Psoas muscle (tissue), 8 donors: ENCODE measurements around the gene MGAT5B. TPM values are rescaled to one million over a fixed set of nuclear protein-coding genes. Genes with fewer than 3 reads are reported as not detected.

Experiments used
- ATAC-seq, 4 donors: fragments of 200-7000 bp; cut with Tn5 transposase; one replicate each; pipeline ENCODE4 v1.9.1; 2020; ENCODE audit warnings: moderate library complexity in 3 of 4, mild to moderate bottlenecking in 2 of 4
- DNase-seq, 2 donors: peaks; one replicate each; pipeline ENCODE4 v3.0.0-alpha.2; 2020
- H3K27ac ChIP-seq: fragments of 200-600 bp; one replicate; pipeline ENCODE4 v1.8.0; 2022
- H3K27me3 ChIP-seq, 3 donors: fragments of 200-600 bp in 1 of 3; one replicate each; pipeline versions ENCODE4 v1.6.1 to v1.8.0; 2013 to 2022; ENCODE audit warnings: low read length in 2 of 3, mild to moderate bottlenecking in 2 of 3, moderate library complexity in 1 of 3; ENCODE audit not compliant: insufficient read depth in 3 of 3
- H3K36me3 ChIP-seq, 2 donors: fragments of 200-600 bp in 1 of 2; one replicate each; pipeline versions ENCODE4 v1.6.1 to v1.8.0; 2013 to 2022; ENCODE audit warnings: low read depth in 1 of 2, mild to moderate bottlenecking in 1 of 2, moderate library complexity in 1 of 2; ENCODE audit not compliant: insufficient read depth in 1 of 2
- H3K4me1 ChIP-seq: fragments of 200-600 bp; one replicate; pipeline ENCODE4 v1.8.0; 2022
- H3K4me3 ChIP-seq: fragments of 200-600 bp; one replicate; pipeline ENCODE4 v1.8.0; 2022; ENCODE audit warnings: mild to moderate bottlenecking
- H3K9me3 ChIP-seq: fragments of 200-600 bp; one replicate; pipeline ENCODE4 v1.8.0; 2022
- WGBS, 3 donors: extraction: QIAGEN DNeasy Blood & Tissue Kit; methylation state at CpG; one replicate each; pipeline versions ENCODE4 v1.1.6 to v1.1.7; 2013; 5-methylcytosine and 5-hydroxymethylcytosine counted together
- intact Hi-C, 2 donors: fragments of 100-400 bp; cut with DNase I; formaldehyde crosslinking; loops; one replicate each; pipeline versions ENCODE4 v1.11.0 to v1.14.2; 2022
- polyA plus RNA-seq, 3 donors: library from polyadenylated mRNA; stranded (reverse); fragments of 200-250 nt; gene quantifications; one replicate each; pipeline ENCODE4 v1.2.3, GENCODE V29; 2013
- total RNA-seq, 4 donors: library from RNA; stranded (reverse); fragmentation: NEBNext Ultra II Directional in 2 of 4; extraction: Animal tissue kit (Norgen Biotek cat#: 25700) in 2 of 4; gene quantifications; one replicate each; pipeline versions ENCODE4 v1.2.1 to v1.2.4, GENCODE V29; 2021 to 2023
- TF ChIP-seq, protein P1 (sequence below): fragments of 200-600 bp; IDR thresholded peaks from one replicate; pipeline ENCODE4 v1.8.0; 2022; ENCODE audit warnings: antibody characterized with exemption
- donor health status: healthy with polysubstance abuse.
- donor health status: DM: no; HTN: no; CAD: no; lungs with moderate emphysema.
- donor health status: Bipolar disorder and iron deficiency.
- donor health status: healthy.
- donor health status: DM: yes; HTN: yes; CAD: no.
- donor health status: DM: no; HTN: no; CAD: no.
- donor health status: DM: no; HTN: no; CAD: no.
- donor health status: DM: yes; HTN: yes; CAD: no.

The MGAT5B gene
- total and polyA plus RNA-seq, 7 donors: 0.03 to 0.34 (median 0.05) TPM; not detected in 3

- H3K4me1 ChIP-seq: no peaks in the 10 kb centered on the region
- H3K27me3 ChIP-seq: peaks cover 0 to 7% (median 0%) of the 10 kb centered on the region in 3 donors
- H3K27ac ChIP-seq: no peak overlapping the region
- TF ChIP-seq, protein P1, sequence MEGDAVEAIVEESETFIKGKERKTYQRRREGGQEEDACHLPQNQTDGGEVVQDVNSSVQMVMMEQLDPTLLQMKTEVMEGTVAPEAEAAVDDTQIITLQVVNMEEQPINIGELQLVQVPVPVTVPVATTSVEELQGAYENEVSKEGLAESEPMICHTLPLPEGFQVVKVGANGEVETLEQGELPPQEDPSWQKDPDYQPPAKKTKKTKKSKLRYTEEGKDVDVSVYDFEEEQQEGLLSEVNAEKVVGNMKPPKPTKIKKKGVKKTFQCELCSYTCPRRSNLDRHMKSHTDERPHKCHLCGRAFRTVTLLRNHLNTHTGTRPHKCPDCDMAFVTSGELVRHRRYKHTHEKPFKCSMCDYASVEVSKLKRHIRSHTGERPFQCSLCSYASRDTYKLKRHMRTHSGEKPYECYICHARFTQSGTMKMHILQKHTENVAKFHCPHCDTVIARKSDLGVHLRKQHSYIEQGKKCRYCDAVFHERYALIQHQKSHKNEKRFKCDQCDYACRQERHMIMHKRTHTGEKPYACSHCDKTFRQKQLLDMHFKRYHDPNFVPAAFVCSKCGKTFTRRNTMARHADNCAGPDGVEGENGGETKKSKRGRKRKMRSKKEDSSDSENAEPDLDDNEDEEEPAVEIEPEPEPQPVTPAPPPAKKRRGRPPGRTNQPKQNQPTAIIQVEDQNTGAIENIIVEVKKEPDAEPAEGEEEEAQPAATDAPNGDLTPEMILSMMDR: no peak
- H3K36me3 ChIP-seq: no peaks in the 10 kb centered on the region
- 67 to 74% (median 73%) methylated on average over 18 of the region's 18 CpGs for WGBS, 3 donors
- H3K9me3 ChIP-seq: no peaks in the 10 kb centered on the region
- DNase-seq (peak in 1 of 2 donors; percentile 31), ATAC-seq (no peak)
- intact Hi-C loops: no loop called here
- no peak overlapping the region for H3K4me3 ChIP-seq
Observed at GRCh38 chr17:76949913-76950695, 81.9 kb downstream of the MGAT5B start.

- Histone ChIP-seq H3K9me3 (no peaks in the 10 kb centered on the region), H3K4me3 (no peak overlapping the region), H3K4me1 (no peaks in the 10 kb centered on the region), H3K27ac (no peak overlapping the region), H3K27me3 (peaks cover 0 to 7% (median 0%) of the 10 kb centered on the region in 3 donors), H3K36me3 (no peaks in the 10 kb centered on the region)
- DNase-seq (no peak), ATAC-seq (peak in 2 of 4 donors; percentile 74 to 77)
- WGBS, 3 donors: 54 to 68% (median 57%) methylated on average over 6 to 8 of the region's 8 CpGs
- TF ChIP-seq, protein P1: no peak
- intact Hi-C loops: no loop called here
Observed at GRCh38 chr17:76951375-76951905, 83.2 kb downstream of the MGAT5B start.

- no peak for DNase-seq
- 56 to 72% (median 60%) methylated on average over 5 of the region's 5 CpGs for WGBS, 3 donors
Observed at GRCh38 chr17:76952402-76952801, 84.2 kb downstream of the MGAT5B start.

DNA sequence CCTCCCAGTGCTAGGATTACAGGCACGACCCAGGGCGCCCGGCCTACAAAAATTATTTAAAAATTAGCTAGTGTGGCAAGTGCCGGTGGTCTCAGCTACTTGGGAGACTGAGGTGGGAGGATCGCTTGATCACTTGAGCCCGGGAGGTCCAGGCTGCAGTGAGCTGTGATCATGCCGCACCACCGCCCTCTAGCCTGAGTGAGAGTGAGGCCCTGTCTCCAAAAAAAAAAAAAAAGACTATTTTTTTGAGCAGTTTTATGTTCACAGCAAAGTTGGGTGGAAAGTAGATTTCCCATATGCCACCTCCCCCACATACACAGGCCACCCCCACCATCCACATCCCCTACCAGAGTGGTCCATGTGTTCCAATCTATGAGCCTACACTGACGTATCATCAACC is 84.9 kb downstream of the MGAT5B start:
- 87 to 94% (median 89%) methylated on average over 9 of the region's 9 CpGs for WGBS, 3 donors
- Histone ChIP-seq H3K4me1 (peaks cover 4% of the 10 kb centered on the region), H3K36me3 (no peaks in the 10 kb centered on the region), H3K9me3 (no peaks in the 10 kb centered on the region), H3K27me3 (peaks cover 0 to 14% (median 0%) of the 10 kb centered on the region in 3 donors), H3K27ac (no peak overlapping the region), H3K4me3 (no peak overlapping the region)
- DNase-seq (no peak), ATAC-seq (no peak)
- intact Hi-C loops: no loop called here
- TF ChIP-seq, protein P1: no peak

More at GRCh38 chr17:76952402-76952801, 84.2 kb downstream of the MGAT5B start:
- ATAC-seq: no peak
- TF ChIP-seq, protein P1: no peak
- no peaks in the 10 kb centered on the region for H3K4me1 ChIP-seq
- no peak overlapping the region for H3K27ac ChIP-seq
- no peak overlapping the region for H3K4me3 ChIP-seq
- peaks cover 0 to 14% (median 0%) of the 10 kb centered on the region in 3 donors for H3K27me3 ChIP-seq
- intact Hi-C loops: no loop called here
- no peaks in the 10 kb centered on the region for H3K36me3 ChIP-seq
- H3K9me3 ChIP-seq: no peaks in the 10 kb centered on the region
